Peyer's patch (tissue), 4 donors: Measurements from ENCODE around the gene LEPROT.

ENCODE experiments used
- CTCF ChIP-seq, 6 experiments: fragments of 450-650 bp in 4 of 6; fragments of 200-600 bp in 2 of 6; sonication (generic) in 1 of 6; IDR thresholded peaks; one replicate each; pipeline ENCODE4 v1.5.1; 2017 to 2019; ENCODE audit warnings: antibody characterized with exemption in 6 of 6, mild to moderate bottlenecking in 3 of 6, moderate library complexity in 1 of 6
- POLR2A ChIP-seq, 2 donors: fragments of 450-650 bp; IDR thresholded peaks; one replicate each; pipeline ENCODE4 v1.5.1; 2017; ENCODE audit warnings: antibody characterized with exemption in 2 of 2, mild to moderate bottlenecking in 2 of 2, moderate library complexity in 2 of 2

- TF ChIP-seq POLR2A (IDR thresholded peaks at IDR 0.05) (no peak), CTCF (IDR thresholded peaks at IDR 0.05) (no peak)
Observed at GRCh38 chr1:65378247-65378946, 42.1 kb upstream of the LEPROT start.
